Rectal smooth muscle tissue (tissue), 1 donor: Measurements from ENCODE around the gene PSMC3IP.
"Not testable (repeated sequence)": the region's sequence is repeated elsewhere in the genome, so short reads cannot be mapped to it uniquely, and the experiment has no call there.

Experiments used
- H3K27ac ChIP-seq: one replicate; pipeline ENCODE4 v1.7.0; 2013; ENCODE audit warnings: low read depth, low read length, inconsistent platforms
- H3K27me3 ChIP-seq: one replicate; pipeline ENCODE4 v1.7.0; 2013; ENCODE audit warnings: low read length; ENCODE audit not compliant: control insufficient read depth, insufficient read depth
- H3K36me3 ChIP-seq: one replicate; pipeline ENCODE4 v1.7.0; 2013; ENCODE audit warnings: low read length; ENCODE audit not compliant: control insufficient read depth, insufficient read depth
- H3K4me1 ChIP-seq: one replicate; pipeline ENCODE4 v1.7.0; 2013; ENCODE audit warnings: low read length; ENCODE audit not compliant: control insufficient read depth, insufficient read depth
- H3K4me3 ChIP-seq: one replicate; pipeline ENCODE4 v1.7.0; 2013; ENCODE audit warnings: low read length
- H3K9ac ChIP-seq: one replicate; pipeline ENCODE4 v1.7.0; 2013; ENCODE audit warnings: low read length

Gene PSMC3IP

GRCh38 chr17:42552736-42553135, 24.8 kb downstream of the PSMC3IP start, which contains the start of gene HSD17B1:
Gene HSD17B1 (plus strand): TSS chr17:42552923. CDS start chr17:42552934, 11 bp downstream.
- H3K27me3 ChIP-seq, H3K27ac ChIP-seq, H3K36me3 ChIP-seq: not testable (repeated sequence)
- H3K4me3 ChIP-seq: peak within 1 kb of the TSS; percentile 96
- peak within 1 kb of the TSS; percentile 47 for H3K9ac ChIP-seq
- peaks cover 13% of the 10 kb centered on the region for H3K4me1 ChIP-seq

- no peak overlapping the region for H3K9ac ChIP-seq
- no peak overlapping the region for H3K27ac ChIP-seq
- no peak overlapping the region for H3K4me3 ChIP-seq
- peaks cover 7% of the 10 kb centered on the region for H3K4me1 ChIP-seq
- H3K27me3 ChIP-seq: no peaks in the 10 kb centered on the region
- peaks cover 2% of the 10 kb centered on the region for H3K36me3 ChIP-seq
Observed at GRCh38 chr17:42548993-42549755, 28.4 kb downstream of the PSMC3IP start.

GRCh38 chr17:42548070-42548837, 29.3 kb downstream of the PSMC3IP start:
- Histone ChIP-seq H3K27ac (no peak overlapping the region), H3K27me3 (no peaks in the 10 kb centered on the region), H3K4me1 (no peaks in the 10 kb centered on the region), H3K4me3 (no peak overlapping the region), H3K36me3 (peaks cover 2% of the 10 kb centered on the region), H3K9ac (no peak overlapping the region)

- H3K27me3 ChIP-seq: no peaks in the 10 kb centered on the region
- H3K9ac ChIP-seq: no peak overlapping the region
- H3K4me3 ChIP-seq: no peak overlapping the region
Observed at GRCh38 chr17:42547698-42548069, 29.8 kb downstream of the PSMC3IP start.

GRCh38 chr17:42547001-42547461, 30.5 kb downstream of the PSMC3IP start:
- no peaks in the 10 kb centered on the region for H3K27me3 ChIP-seq
- H3K27ac ChIP-seq: no peak overlapping the region
- H3K4me3 ChIP-seq: no peak overlapping the region
- peaks cover 2% of the 10 kb centered on the region for H3K36me3 ChIP-seq
- H3K9ac ChIP-seq: no peak overlapping the region
- no peaks in the 10 kb centered on the region for H3K4me1 ChIP-seq

More at GRCh38 chr17:42547698-42548069, 29.8 kb downstream of the PSMC3IP start:
- Histone ChIP-seq H3K27ac (no peak overlapping the region), H3K36me3 (peaks cover 2% of the 10 kb centered on the region), H3K4me1 (no peaks in the 10 kb centered on the region)

DNA sequence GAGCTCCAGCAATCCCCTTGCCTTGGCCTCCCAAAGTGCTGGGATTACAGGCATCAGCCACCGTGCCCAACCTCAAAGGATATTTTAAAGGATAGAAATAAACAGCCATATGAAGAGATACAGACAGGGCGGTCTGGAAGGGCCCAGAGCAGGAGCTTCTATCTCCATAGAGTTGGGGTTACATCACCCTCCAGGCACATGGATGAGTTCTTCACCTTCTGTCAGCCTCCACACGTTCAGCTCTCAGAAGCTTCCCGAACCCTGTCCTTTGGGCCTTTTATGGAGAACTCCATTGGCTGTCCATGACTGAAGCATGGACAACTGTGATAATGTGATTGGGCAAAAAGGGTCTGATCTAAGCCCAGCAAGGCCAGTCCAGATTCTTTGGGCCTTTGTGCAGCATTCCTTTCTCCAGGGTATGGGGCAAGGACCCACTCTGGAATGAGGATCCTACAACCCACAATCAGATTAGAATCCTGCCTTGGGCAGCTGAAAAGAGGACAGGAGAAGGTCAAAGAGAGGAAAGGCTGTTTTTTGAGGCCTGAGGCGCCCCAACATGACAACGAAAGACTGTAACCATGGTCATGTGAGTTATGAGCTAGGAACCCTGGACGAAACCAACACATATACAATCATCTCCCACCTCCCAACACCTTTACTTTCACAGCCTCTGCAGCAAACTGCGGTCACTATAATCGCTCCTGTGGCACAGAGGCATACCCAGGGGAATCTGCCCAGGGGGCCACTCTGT, 31.6 kb downstream of the PSMC3IP start:
- not testable (repeated sequence) for H3K9ac ChIP-seq, H3K27ac ChIP-seq, H3K4me3 ChIP-seq, H3K27me3 ChIP-seq, H3K36me3 ChIP-seq, H3K4me1 ChIP-seq

DNA sequence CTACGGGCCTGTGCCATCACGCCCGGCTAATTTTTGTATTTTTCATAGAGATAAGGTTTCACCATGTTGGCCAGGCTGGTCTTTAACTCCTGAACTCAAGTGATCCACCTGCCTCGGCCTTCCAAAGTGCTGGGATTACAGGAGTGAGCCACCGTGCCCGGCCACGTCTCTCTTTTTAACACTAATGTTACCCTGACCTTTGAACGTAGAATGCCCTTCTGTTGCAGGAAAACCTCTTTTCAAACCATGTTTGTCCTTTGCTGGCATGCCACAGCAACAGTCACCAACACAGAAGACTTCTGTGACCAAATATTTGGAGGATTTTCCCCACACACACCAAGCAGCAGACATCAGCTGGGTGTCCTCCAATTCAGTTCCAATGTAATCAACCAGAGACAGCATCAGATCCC, 32.6 kb downstream of the PSMC3IP start:
- H3K9ac ChIP-seq: no peak overlapping the region
- H3K27ac ChIP-seq: no peak overlapping the region
- peaks cover 2% of the 10 kb centered on the region for H3K36me3 ChIP-seq
- no peaks in the 10 kb centered on the region for H3K4me1 ChIP-seq
- no peak overlapping the region for H3K4me3 ChIP-seq
- H3K27me3 ChIP-seq: no peaks in the 10 kb centered on the region

DNA sequence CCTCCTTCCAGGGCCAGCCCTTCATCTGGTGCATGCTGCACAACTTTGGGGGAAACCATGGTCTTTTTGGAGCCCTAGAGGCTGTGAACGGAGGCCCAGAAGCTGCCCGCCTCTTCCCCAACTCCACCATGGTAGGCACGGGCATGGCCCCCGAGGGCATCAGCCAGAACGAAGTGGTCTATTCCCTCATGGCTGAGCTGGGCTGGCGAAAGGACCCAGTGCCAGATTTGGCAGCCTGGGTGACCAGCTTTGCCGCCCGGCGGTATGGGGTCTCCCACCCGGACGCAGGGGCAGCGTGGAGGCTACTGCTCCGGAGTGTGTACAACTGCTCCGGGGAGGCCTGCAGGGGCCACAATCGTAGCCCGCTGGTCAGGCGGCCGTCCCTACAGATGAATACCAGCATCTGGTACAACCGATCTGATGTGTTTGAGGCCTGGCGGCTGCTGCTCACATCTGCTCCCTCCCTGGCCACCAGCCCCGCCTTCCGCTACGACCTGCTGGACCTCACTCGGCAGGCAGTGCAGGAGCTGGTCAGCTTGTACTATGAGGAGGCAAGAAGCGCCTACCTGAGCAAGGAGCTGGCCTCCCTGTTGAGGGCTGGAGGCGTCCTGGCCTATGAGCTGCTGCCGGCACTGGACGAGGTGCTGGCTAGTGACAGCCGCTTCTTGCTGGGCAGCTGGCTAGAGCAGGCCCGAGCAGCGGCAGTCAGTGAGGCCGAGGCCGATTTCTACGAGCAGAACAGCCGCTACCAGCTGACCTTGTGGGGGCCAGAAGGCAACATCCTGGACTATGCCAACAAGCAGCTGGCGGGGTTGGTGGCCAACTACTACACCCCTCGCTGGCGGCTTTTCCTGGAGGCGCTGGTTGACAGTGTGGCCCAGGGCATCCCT, 34.1 kb downstream of the PSMC3IP start:
- no peaks in the 10 kb centered on the region for H3K27me3 ChIP-seq
- H3K36me3 ChIP-seq: peaks cover 10% of the 10 kb centered on the region
- H3K9ac ChIP-seq: no peak overlapping the region
- H3K27ac ChIP-seq: no peak overlapping the region
- H3K4me1 ChIP-seq: no peaks in the 10 kb centered on the region
- no peak overlapping the region for H3K4me3 ChIP-seq

GRCh38 chr17:42541041-42541833, 36.3 kb downstream of the PSMC3IP start:
- Histone ChIP-seq H3K27ac (no peak overlapping the region), H3K4me1 (peaks cover 6% of the 10 kb centered on the region), H3K27me3 (no peaks in the 10 kb centered on the region), H3K9ac (no peak overlapping the region), H3K36me3 (peaks cover 10% of the 10 kb centered on the region), H3K4me3 (no peak overlapping the region)

GRCh38 chr17:42540558-42540957, 37.0 kb downstream of the PSMC3IP start:
- H3K36me3 ChIP-seq: peaks cover 10% of the 10 kb centered on the region
- H3K27me3 ChIP-seq, H3K4me1 ChIP-seq, H3K27ac ChIP-seq, H3K9ac ChIP-seq, H3K4me3 ChIP-seq: not testable (repeated sequence)

GRCh38 chr17:42538482-42538881, 39.0 kb downstream of the PSMC3IP start:
- peaks cover 8% of the 10 kb centered on the region for H3K36me3 ChIP-seq
- no peak overlapping the region for H3K9ac ChIP-seq
- no peak overlapping the region for H3K27ac ChIP-seq
- peaks cover 12% of the 10 kb centered on the region for H3K4me1 ChIP-seq
- no peaks in the 10 kb centered on the region for H3K27me3 ChIP-seq
- no peak overlapping the region for H3K4me3 ChIP-seq
